Measurements from ENCODE around the gene MACROD2. TPM values are rescaled to one million over a fixed set of nuclear protein-coding genes. Genes with fewer than 3 reads are reported as not detected.

The MACROD2 gene
- polyA plus RNA-seq, 1 donor from 2014 or later: 23.2 TPM

DNA sequence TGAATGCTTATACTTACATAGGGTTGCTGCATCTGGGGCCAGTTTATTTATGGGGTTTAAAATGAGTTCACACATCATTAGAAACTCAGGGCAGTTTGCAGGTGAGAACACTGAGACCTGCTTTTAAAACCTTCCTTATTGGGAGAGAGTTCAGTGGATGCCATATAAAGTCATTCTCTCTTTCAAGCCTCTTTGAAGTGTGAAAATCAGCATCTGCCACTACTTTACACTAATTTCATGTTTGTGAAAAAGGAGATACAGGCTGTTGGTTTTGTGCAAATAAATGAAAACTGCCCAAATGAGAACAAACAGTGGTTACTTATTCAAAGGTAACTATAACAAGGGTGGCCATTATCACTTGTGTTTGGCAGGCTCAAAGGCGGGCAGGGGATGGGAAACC, 2047.4 kb downstream of the MACROD2 start:
- Histone ChIP-seq H3F3A (ENCODE audit: insufficient read depth, low read length, poor library complexity, severe bottlenecking) (no peaks in the 10 kb centered on the region), H3K79me2 (replicated peaks; ENCODE audit: insufficient read depth, low read length) (no peaks in the 10 kb centered on the region), H3K9ac (ENCODE audit: low read length) (no peak overlapping the region), H3K27ac (ENCODE audit: low read length) (no peak overlapping the region), H2AFZ (ENCODE audit: low read depth, low read length) (no peak overlapping the region), H3K9me3 (ENCODE audit: low read length) (no peaks in the 10 kb centered on the region), H3K9me2 (ENCODE audit: insufficient read depth, low read length) (no peaks in the 10 kb centered on the region), H3K4me2 (ENCODE audit: low read length) (no peak overlapping the region), H3K36me3 (ENCODE audit: insufficient read depth, low read length) (no peaks in the 10 kb centered on the region), H3K4me3 (ENCODE audit: low read length) (no peak overlapping the region), H3K27me3 (ENCODE audit: insufficient read depth, low read depth, low read length) (no peaks in the 10 kb centered on the region), H4K20me1 (ENCODE audit: insufficient read depth) (no peaks in the 10 kb centered on the region)
- TF ChIP-seq POLR2AphosphoS5 (IDR thresholded peaks at IDR 0.05): no peak
- TF ChIP-seq RAD21 (conservative IDR thresholded peaks at IDR 0.05): no peak

DNA sequence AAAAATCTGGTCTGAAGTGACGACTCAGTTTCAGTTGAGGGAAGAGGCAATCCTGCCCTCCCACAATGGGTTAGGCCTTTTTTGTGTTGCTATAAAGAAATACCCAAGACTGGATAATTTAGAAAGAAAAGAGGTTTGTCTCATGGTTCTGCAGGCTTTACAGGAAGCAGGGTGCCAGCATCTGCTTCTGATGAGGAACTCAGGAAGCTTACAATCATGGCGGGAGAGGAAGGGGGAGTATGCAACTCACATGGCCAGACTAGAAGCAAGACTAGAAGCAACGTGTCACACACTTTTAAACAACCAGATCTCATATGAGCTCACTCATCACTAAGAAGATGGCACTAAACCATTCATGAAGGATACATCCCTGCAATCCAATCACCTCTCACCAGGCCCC, 2048.6 kb downstream of the MACROD2 start:
- TF ChIP-seq SMC3 (conservative IDR thresholded peaks at IDR 0.05; ENCODE audit: poor library complexity) (no peak), REST (IDR thresholded peaks at IDR 0.05; ENCODE audit: borderline replicate concordance) (no peak), TAF1 (IDR thresholded peaks at IDR 0.05; ENCODE audit: low read depth) (no peak), EZH2 (IDR thresholded peaks at IDR 0.05; ENCODE audit: borderline replicate concordance, insufficient read depth, low read length, poor library complexity, severe bottlenecking) (no peak), POLR2AphosphoS5 (IDR thresholded peaks at IDR 0.05) (no peak), EP300 (conservative IDR thresholded peaks at IDR 0.05; ENCODE audit: poor library complexity, severe bottlenecking) (no peak), RAD21 (conservative IDR thresholded peaks at IDR 0.05) (no peak), MXI1 (conservative IDR thresholded peaks at IDR 0.05; ENCODE audit: poor library complexity, severe bottlenecking) (no peak)
- TF ChIP-seq, protein P1, sequence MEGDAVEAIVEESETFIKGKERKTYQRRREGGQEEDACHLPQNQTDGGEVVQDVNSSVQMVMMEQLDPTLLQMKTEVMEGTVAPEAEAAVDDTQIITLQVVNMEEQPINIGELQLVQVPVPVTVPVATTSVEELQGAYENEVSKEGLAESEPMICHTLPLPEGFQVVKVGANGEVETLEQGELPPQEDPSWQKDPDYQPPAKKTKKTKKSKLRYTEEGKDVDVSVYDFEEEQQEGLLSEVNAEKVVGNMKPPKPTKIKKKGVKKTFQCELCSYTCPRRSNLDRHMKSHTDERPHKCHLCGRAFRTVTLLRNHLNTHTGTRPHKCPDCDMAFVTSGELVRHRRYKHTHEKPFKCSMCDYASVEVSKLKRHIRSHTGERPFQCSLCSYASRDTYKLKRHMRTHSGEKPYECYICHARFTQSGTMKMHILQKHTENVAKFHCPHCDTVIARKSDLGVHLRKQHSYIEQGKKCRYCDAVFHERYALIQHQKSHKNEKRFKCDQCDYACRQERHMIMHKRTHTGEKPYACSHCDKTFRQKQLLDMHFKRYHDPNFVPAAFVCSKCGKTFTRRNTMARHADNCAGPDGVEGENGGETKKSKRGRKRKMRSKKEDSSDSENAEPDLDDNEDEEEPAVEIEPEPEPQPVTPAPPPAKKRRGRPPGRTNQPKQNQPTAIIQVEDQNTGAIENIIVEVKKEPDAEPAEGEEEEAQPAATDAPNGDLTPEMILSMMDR (IDR thresholded peaks at IDR 0.05; ENCODE audit: poor library complexity, severe bottlenecking): no peak
- no peaks in the 10 kb centered on the region for H3K27me3 ChIP-seq (ENCODE audit: insufficient read depth, low read depth, low read length)
- no peaks in the 10 kb centered on the region for H3F3A ChIP-seq (ENCODE audit: insufficient read depth, low read length, poor library complexity, severe bottlenecking)
- H3K4me3 ChIP-seq (ENCODE audit: low read length): no peak overlapping the region
- H4K20me1 ChIP-seq (ENCODE audit: insufficient read depth): no peaks in the 10 kb centered on the region
- no peak overlapping the region for H2AFZ ChIP-seq (ENCODE audit: low read depth, low read length)
- H3K4me2 ChIP-seq (ENCODE audit: low read length): no peak overlapping the region
- H3K36me3 ChIP-seq (ENCODE audit: insufficient read depth, low read length): no peaks in the 10 kb centered on the region
- H3K9me2 ChIP-seq (ENCODE audit: insufficient read depth, low read length): no peaks in the 10 kb centered on the region
- H3K9ac ChIP-seq (ENCODE audit: low read length): no peak overlapping the region
- no peaks in the 10 kb centered on the region for H3K79me2 ChIP-seq (replicated peaks; ENCODE audit: insufficient read depth, low read length)
- no peaks in the 10 kb centered on the region for H3K9me3 ChIP-seq (ENCODE audit: low read length)
- H3K27ac ChIP-seq (ENCODE audit: low read length): no peak overlapping the region

DNA sequence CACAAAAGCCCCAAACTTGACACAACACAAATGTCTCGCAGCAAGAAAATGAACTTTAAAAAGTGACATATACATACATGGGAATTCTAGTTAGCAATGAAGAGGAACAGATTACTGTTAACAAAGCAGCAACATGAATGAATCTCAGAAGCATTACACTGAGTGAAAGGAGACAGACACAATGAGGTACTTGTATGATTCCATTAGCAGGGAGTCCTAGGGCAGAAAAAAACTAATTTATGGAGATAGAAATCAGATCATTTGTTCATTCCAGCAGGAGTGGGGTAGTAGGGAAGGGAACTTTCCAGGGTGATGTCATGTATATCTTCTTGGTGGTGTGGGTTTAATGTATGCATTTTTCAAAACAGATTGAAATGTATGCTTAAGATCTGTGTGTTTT, 2053.6 kb downstream of the MACROD2 start:
- no peaks in the 10 kb centered on the region for H4K20me1 ChIP-seq (ENCODE audit: insufficient read depth)
- H3K9me2 ChIP-seq (ENCODE audit: insufficient read depth, low read length): no peaks in the 10 kb centered on the region
- H3K79me2 ChIP-seq (replicated peaks; ENCODE audit: insufficient read depth, low read length): no peaks in the 10 kb centered on the region
- H3K4me2 ChIP-seq (ENCODE audit: low read length): no peak overlapping the region
- no peaks in the 10 kb centered on the region for H3K36me3 ChIP-seq (ENCODE audit: insufficient read depth, low read length)
- TF ChIP-seq EZH2 (IDR thresholded peaks at IDR 0.05; ENCODE audit: borderline replicate concordance, insufficient read depth, low read length, poor library complexity, severe bottlenecking): no peak
- TF ChIP-seq TAF1 (IDR thresholded peaks at IDR 0.05; ENCODE audit: low read depth): no peak
- TF ChIP-seq REST (IDR thresholded peaks at IDR 0.05; ENCODE audit: borderline replicate concordance): no peak
- TF ChIP-seq POLR2AphosphoS5 (IDR thresholded peaks at IDR 0.05): no peak
- no peak for TF ChIP-seq EP300 (conservative IDR thresholded peaks at IDR 0.05; ENCODE audit: poor library complexity, severe bottlenecking)
- TF ChIP-seq SMC3 (conservative IDR thresholded peaks at IDR 0.05; ENCODE audit: poor library complexity): no peak
- no peak for TF ChIP-seq RAD21 (conservative IDR thresholded peaks at IDR 0.05)
- TF ChIP-seq MXI1 (conservative IDR thresholded peaks at IDR 0.05; ENCODE audit: poor library complexity, severe bottlenecking): no peak
- TF ChIP-seq, protein P1 (IDR thresholded peaks at IDR 0.05; ENCODE audit: poor library complexity, severe bottlenecking): no peak
- peak overlapping the region; percentile 20 for H3K27ac ChIP-seq (ENCODE audit: low read length)
- no peaks in the 10 kb centered on the region for H3F3A ChIP-seq (ENCODE audit: insufficient read depth, low read length, poor library complexity, severe bottlenecking)
- H3K27me3 ChIP-seq (ENCODE audit: insufficient read depth, low read depth, low read length): no peaks in the 10 kb centered on the region
- H3K4me3 ChIP-seq (ENCODE audit: low read length): no peak overlapping the region
- H2AFZ ChIP-seq (ENCODE audit: low read depth, low read length): no peak overlapping the region
- H3K9ac ChIP-seq (ENCODE audit: low read length): no peak overlapping the region
- H3K9me3 ChIP-seq (ENCODE audit: low read length): no peaks in the 10 kb centered on the region
